Peyer's patch (tissue), 4 donors: ENCODE measurements around the gene CNPY1.

Experiments used
- POLR2A ChIP-seq, 2 donors: fragments of 450-650 bp; IDR thresholded peaks; one replicate each; pipeline ENCODE4 v1.5.1; 2017; ENCODE audit warnings: antibody characterized with exemption in 2 of 2, mild to moderate bottlenecking in 2 of 2, moderate library complexity in 2 of 2
- TF ChIP-seq, protein P1 (sequence below), 6 experiments: fragments of 450-650 bp in 4 of 6; fragments of 200-600 bp in 2 of 6; sonication (generic) in 1 of 6; IDR thresholded peaks; one replicate each; pipeline ENCODE4 v1.5.1; 2017 to 2019; ENCODE audit warnings: antibody characterized with exemption in 6 of 6, mild to moderate bottlenecking in 3 of 6, moderate library complexity in 1 of 6

- TF ChIP-seq, protein P1, sequence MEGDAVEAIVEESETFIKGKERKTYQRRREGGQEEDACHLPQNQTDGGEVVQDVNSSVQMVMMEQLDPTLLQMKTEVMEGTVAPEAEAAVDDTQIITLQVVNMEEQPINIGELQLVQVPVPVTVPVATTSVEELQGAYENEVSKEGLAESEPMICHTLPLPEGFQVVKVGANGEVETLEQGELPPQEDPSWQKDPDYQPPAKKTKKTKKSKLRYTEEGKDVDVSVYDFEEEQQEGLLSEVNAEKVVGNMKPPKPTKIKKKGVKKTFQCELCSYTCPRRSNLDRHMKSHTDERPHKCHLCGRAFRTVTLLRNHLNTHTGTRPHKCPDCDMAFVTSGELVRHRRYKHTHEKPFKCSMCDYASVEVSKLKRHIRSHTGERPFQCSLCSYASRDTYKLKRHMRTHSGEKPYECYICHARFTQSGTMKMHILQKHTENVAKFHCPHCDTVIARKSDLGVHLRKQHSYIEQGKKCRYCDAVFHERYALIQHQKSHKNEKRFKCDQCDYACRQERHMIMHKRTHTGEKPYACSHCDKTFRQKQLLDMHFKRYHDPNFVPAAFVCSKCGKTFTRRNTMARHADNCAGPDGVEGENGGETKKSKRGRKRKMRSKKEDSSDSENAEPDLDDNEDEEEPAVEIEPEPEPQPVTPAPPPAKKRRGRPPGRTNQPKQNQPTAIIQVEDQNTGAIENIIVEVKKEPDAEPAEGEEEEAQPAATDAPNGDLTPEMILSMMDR (IDR thresholded peaks at IDR 0.05) = no peak
- no peak for TF ChIP-seq POLR2A (IDR thresholded peaks at IDR 0.05)
Observed at GRCh38 chr7:155458111-155458877, 88.1 kb downstream of the CNPY1 start, which contains the start of gene EN2.
